ENCODE measurements around the gene CCDC192. TPM values are rescaled to one million over a fixed set of nuclear protein-coding genes. Genes with fewer than 3 reads are reported as not detected.

CCDC192 gene
- total RNA-seq, 1 donor from 2014 or later = not detected

DNA sequence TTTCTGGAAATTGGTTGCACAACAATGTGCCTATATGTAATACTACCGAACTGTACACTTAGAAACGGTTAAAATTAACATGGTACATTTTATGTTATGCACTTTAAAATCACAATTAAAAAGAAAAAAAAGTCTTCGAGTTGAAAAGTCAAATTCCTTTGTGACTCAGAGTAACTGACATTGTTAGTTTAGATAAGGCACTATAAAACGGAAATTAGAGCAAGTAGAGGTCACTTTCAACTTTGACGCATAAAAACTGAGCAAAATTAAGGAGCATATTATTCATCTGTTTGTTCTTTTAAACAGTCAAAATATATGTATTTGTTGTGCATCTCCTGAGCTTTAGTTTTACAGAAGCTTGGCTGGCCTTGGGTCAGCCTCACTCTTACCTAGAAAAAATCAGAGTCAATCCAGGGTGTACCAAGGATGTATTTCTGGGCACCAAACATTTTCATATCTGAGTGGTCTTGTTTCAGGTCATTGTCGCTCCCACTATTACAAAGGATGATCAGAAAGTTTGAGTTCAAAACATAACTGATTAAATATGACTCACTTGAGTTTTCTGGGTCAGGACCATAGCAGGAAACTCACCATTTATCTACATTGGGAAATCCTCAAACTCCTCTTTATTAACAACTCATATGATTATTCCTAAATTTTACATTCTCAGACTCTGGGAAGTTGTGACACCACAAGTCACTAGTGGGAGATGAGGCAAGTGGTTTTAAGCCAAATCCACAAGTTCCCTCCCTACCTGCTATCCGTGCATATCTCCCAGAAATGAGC is 160.6 kb downstream of the CCDC192 start:
- no peak for DNase-seq (ENCODE audit: low spot score)
- no peak overlapping the region for H3K4me3 Mint-ChIP-seq (ENCODE audit: unreplicated experiment)

GRCh38 chr5:127864511-127864910 is 161.3 kb downstream of the CCDC192 start:
- H3K27ac Mint-ChIP-seq (ENCODE audit: unreplicated experiment) = no peak overlapping the region
- H3K4me3 Mint-ChIP-seq (ENCODE audit: unreplicated experiment) = no peak overlapping the region
- H3K27me3 Mint-ChIP-seq (ENCODE audit: low read depth) = no peaks in the 10 kb centered on the region
- peaks cover 4% of the 10 kb centered on the region for H3K9me3 Mint-ChIP-seq (ENCODE audit: low read depth)
- no peak for DNase-seq (ENCODE audit: low spot score)
- peaks cover 14% of the 10 kb centered on the region for H3K4me1 Mint-ChIP-seq (ENCODE audit: low read depth)
- H3K36me3 Mint-ChIP-seq (ENCODE audit: low read depth) = peaks cover 1% of the 10 kb centered on the region
- TF ChIP-seq, protein P1, sequence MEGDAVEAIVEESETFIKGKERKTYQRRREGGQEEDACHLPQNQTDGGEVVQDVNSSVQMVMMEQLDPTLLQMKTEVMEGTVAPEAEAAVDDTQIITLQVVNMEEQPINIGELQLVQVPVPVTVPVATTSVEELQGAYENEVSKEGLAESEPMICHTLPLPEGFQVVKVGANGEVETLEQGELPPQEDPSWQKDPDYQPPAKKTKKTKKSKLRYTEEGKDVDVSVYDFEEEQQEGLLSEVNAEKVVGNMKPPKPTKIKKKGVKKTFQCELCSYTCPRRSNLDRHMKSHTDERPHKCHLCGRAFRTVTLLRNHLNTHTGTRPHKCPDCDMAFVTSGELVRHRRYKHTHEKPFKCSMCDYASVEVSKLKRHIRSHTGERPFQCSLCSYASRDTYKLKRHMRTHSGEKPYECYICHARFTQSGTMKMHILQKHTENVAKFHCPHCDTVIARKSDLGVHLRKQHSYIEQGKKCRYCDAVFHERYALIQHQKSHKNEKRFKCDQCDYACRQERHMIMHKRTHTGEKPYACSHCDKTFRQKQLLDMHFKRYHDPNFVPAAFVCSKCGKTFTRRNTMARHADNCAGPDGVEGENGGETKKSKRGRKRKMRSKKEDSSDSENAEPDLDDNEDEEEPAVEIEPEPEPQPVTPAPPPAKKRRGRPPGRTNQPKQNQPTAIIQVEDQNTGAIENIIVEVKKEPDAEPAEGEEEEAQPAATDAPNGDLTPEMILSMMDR (IDR thresholded peaks at IDR 0.05) = no peak

More for the DNA sequence above, 160.6 kb downstream of the CCDC192 start:
- Mint-ChIP-seq H3K27me3 (ENCODE audit: low read depth) (no peaks in the 10 kb centered on the region), H3K4me1 (ENCODE audit: low read depth) (peaks cover 14% of the 10 kb centered on the region), H3K27ac (ENCODE audit: unreplicated experiment) (no peak overlapping the region), H3K9me3 (ENCODE audit: low read depth) (peaks cover 5% of the 10 kb centered on the region), H3K36me3 (ENCODE audit: low read depth) (peaks cover 2% of the 10 kb centered on the region)
- TF ChIP-seq, protein P1 (IDR thresholded peaks at IDR 0.05) = no peak

GRCh38 chr5:127865273-127865672 is 162.1 kb downstream of the CCDC192 start:
- Mint-ChIP-seq H3K27me3 (ENCODE audit: low read depth) (no peaks in the 10 kb centered on the region), H3K27ac (ENCODE audit: unreplicated experiment) (no peak overlapping the region), H3K36me3 (ENCODE audit: low read depth) (no peaks in the 10 kb centered on the region), H3K4me1 (ENCODE audit: low read depth) (peaks cover 11% of the 10 kb centered on the region), H3K4me3 (ENCODE audit: unreplicated experiment) (no peak overlapping the region), H3K9me3 (ENCODE audit: low read depth) (no peaks in the 10 kb centered on the region)
- TF ChIP-seq, protein P1 (IDR thresholded peaks at IDR 0.05) = no peak
- no peak for DNase-seq (ENCODE audit: low spot score)

DNA sequence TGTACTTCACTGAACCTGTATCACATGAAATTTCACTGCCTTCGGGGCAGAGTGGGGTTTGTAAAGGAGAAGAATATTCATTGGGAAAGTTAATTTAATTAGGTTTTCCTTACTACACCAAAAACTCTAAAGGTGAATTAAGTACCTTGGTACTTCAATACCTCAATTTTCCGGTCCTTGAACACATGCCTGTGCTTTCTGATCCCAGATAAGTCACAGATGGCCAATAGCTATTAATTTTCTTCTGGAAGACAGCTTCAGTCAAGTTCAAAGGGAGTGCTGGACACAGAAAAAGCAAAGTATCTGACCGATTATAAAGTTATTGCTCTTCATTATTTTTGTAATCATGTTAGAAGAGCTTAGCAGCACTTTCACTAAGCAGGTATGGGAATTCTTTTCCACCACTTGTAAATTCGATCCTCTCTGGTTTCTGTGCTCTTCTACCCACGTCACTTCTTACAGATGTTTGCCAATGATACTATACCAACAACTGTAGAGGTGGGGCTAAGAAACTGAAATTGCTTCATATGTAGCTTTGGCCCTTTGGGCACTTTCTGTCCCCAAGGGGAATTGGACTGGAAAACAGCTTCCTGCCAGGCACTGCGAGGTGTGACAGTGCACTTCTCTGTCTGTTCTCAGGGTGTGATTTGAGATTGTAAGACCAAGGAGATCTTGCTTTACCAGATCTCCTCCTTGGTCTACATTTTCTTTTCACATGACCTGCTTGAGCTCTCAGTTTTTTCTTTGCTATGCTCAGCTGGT is 164.0 kb downstream of the CCDC192 start:
- Mint-ChIP-seq H3K9me3 (ENCODE audit: low read depth) (no peaks in the 10 kb centered on the region), H3K27me3 (ENCODE audit: low read depth) (no peaks in the 10 kb centered on the region), H3K27ac (ENCODE audit: unreplicated experiment) (no peak overlapping the region), H3K4me3 (ENCODE audit: unreplicated experiment) (no peak overlapping the region), H3K36me3 (ENCODE audit: low read depth) (no peaks in the 10 kb centered on the region), H3K4me1 (ENCODE audit: low read depth) (peaks cover 22% of the 10 kb centered on the region)
- DNase-seq (ENCODE audit: low spot score) = no peak
- TF ChIP-seq, protein P1 (IDR thresholded peaks at IDR 0.05) = no peak

DNA sequence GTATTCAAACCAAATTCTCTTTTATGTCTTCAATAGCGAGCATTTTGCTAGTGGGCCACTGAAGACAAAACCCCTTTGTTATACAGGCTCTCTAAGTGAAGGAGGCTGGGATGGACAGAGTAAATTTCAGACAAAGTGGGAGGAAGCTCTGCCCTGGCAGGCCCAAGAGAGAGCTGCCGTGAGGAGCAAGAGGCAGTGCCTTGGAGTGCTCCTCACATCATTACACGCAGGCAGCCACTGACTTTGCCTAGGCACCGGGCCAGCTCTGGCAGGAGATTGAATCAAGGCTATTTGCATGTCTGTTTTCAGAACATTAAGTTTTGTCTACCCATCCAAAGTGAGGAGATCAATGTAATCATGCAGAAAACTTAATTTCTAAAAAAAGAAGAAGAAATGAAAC is 167.7 kb downstream of the CCDC192 start:
- peak overlapping the region; percentile 80 for H3K27ac Mint-ChIP-seq (ENCODE audit: unreplicated experiment)
- no peak for DNase-seq (ENCODE audit: low spot score)
- no peaks in the 10 kb centered on the region for H3K27me3 Mint-ChIP-seq (ENCODE audit: low read depth)
- H3K4me3 Mint-ChIP-seq (ENCODE audit: unreplicated experiment) = no peak overlapping the region
- peaks cover 16% of the 10 kb centered on the region for H3K4me1 Mint-ChIP-seq (ENCODE audit: low read depth)
- TF ChIP-seq, protein P1 (IDR thresholded peaks at IDR 0.05) = no peak
- H3K9me3 Mint-ChIP-seq (ENCODE audit: low read depth) = no peaks in the 10 kb centered on the region
- no peaks in the 10 kb centered on the region for H3K36me3 Mint-ChIP-seq (ENCODE audit: low read depth)

Measured in chondrocyte (in vitro differentiated cells).